Measurements from ENCODE around the gene TLNRD1.

Gene TLNRD1

GRCh38 chr15:81018197-81018596, 17.5 kb downstream of the TLNRD1 start:
- Histone ChIP-seq H3K27ac (ENCODE audit: low read depth, low read length) (no peak overlapping the region), H4K20me1 (ENCODE audit: low read depth, low read length) (no peaks in the 10 kb centered on the region), H2AFZ (ENCODE audit: low read depth, low read length, severe bottlenecking) (no peak overlapping the region), H3K36me3 (ENCODE audit: low read length) (no peaks in the 10 kb centered on the region), H3K79me2 (ENCODE audit: insufficient read depth, low read length) (no peaks in the 10 kb centered on the region), H3K9me3 (ENCODE audit: insufficient read depth, low read length) (no peaks in the 10 kb centered on the region), H3K4me2 (ENCODE audit: low read depth, low read length, poor library complexity, severe bottlenecking) (no peak overlapping the region), H3K27me3 (ENCODE audit: low read length) (no peaks in the 10 kb centered on the region), H3F3A (ENCODE audit: insufficient read depth) (no peaks in the 10 kb centered on the region), H3K4me3 (ENCODE audit: insufficient read depth, low read length, poor library complexity, severe bottlenecking) (no peak overlapping the region), H3K9me2 (replicated peaks; ENCODE audit: insufficient read depth, low read length) (no peaks in the 10 kb centered on the region), H3K9ac (ENCODE audit: low read length) (no peak overlapping the region)
- TF ChIP-seq CTCF (IDR thresholded peaks at IDR 0.05; ENCODE audit: insufficient read depth, low read length, poor library complexity, severe bottlenecking), result no peak
- TF ChIP-seq EZH2phosphoT487 (conservative IDR thresholded peaks at IDR 0.05; ENCODE audit: low read length), result no peak

- no peak overlapping the region for H3K4me3 ChIP-seq (ENCODE audit: insufficient read depth, low read length, poor library complexity, severe bottlenecking)
- no peaks in the 10 kb centered on the region for H3K9me3 ChIP-seq (ENCODE audit: insufficient read depth, low read length)
- H3K4me2 ChIP-seq (ENCODE audit: low read depth, low read length, poor library complexity, severe bottlenecking), result no peak overlapping the region
- no peak overlapping the region for H3K27ac ChIP-seq (ENCODE audit: low read depth, low read length)
- no peaks in the 10 kb centered on the region for H3F3A ChIP-seq (ENCODE audit: insufficient read depth)
- TF ChIP-seq EZH2phosphoT487 (conservative IDR thresholded peaks at IDR 0.05; ENCODE audit: low read length) (no peak), CTCF (IDR thresholded peaks at IDR 0.05; ENCODE audit: insufficient read depth, low read length, poor library complexity, severe bottlenecking) (no peak)
- no peaks in the 10 kb centered on the region for H3K27me3 ChIP-seq (ENCODE audit: low read length)
- H4K20me1 ChIP-seq (ENCODE audit: low read depth, low read length), result no peaks in the 10 kb centered on the region
- H3K79me2 ChIP-seq (ENCODE audit: insufficient read depth, low read length), result no peaks in the 10 kb centered on the region
- H3K9ac ChIP-seq (ENCODE audit: low read length), result no peak overlapping the region
- H3K9me2 ChIP-seq (replicated peaks; ENCODE audit: insufficient read depth, low read length), result no peaks in the 10 kb centered on the region
- no peaks in the 10 kb centered on the region for H3K36me3 ChIP-seq (ENCODE audit: low read length)
- no peak overlapping the region for H2AFZ ChIP-seq (ENCODE audit: low read depth, low read length, severe bottlenecking)
Measured at GRCh38 chr15:81021321-81021720, 20.6 kb downstream of the TLNRD1 start.

GRCh38 chr15:81023483-81024264, 23.0 kb downstream of the TLNRD1 start:
- H3K9me2 ChIP-seq (replicated peaks; ENCODE audit: insufficient read depth, low read length), result no peaks in the 10 kb centered on the region
- no peak overlapping the region for H3K4me2 ChIP-seq (ENCODE audit: low read depth, low read length, poor library complexity, severe bottlenecking)
- no peaks in the 10 kb centered on the region for H4K20me1 ChIP-seq (ENCODE audit: low read depth, low read length)
- no peak overlapping the region for H3K27ac ChIP-seq (ENCODE audit: low read depth, low read length)
- no peaks in the 10 kb centered on the region for H3K79me2 ChIP-seq (ENCODE audit: insufficient read depth, low read length)
- no peaks in the 10 kb centered on the region for H3K36me3 ChIP-seq (ENCODE audit: low read length)
- TF ChIP-seq CTCF (IDR thresholded peaks at IDR 0.05; ENCODE audit: insufficient read depth, low read length, poor library complexity, severe bottlenecking) (no peak), EZH2phosphoT487 (conservative IDR thresholded peaks at IDR 0.05; ENCODE audit: low read length) (no peak)
- H3K27me3 ChIP-seq (ENCODE audit: low read length), result no peaks in the 10 kb centered on the region
- H2AFZ ChIP-seq (ENCODE audit: low read depth, low read length, severe bottlenecking), result no peak overlapping the region
- no peaks in the 10 kb centered on the region for H3F3A ChIP-seq (ENCODE audit: insufficient read depth)
- H3K4me3 ChIP-seq (ENCODE audit: insufficient read depth, low read length, poor library complexity, severe bottlenecking), result no peak overlapping the region
- no peaks in the 10 kb centered on the region for H3K9me3 ChIP-seq (ENCODE audit: insufficient read depth, low read length)
- no peak overlapping the region for H3K9ac ChIP-seq (ENCODE audit: low read length)
